ENCODE results near the gene MAN2C1. TPM values are rescaled to one million over a fixed set of nuclear protein-coding genes. Genes with fewer than 3 reads are reported as not detected.
A peak's percentile ranks its signal among the peaks of the same experiment; 100 is the strongest.
"Not testable (repeated sequence)": the region's sequence is repeated elsewhere in the genome, so short reads cannot be mapped to it uniquely, and the experiment has no call there.

MAN2C1 gene
- total and polyA plus RNA-seq, 5 experiments from 2014 or later, result 20.4 to 370 (median 29.8) TPM

- ATAC-seq, POLR2A ChIA-PET: not testable (repeated sequence)
Measured at GRCh38 chr15:75319231-75319897, 49.0 kb downstream of the MAN2C1 start.

GRCh38 chr15:75314552-75315290, 53.7 kb downstream of the MAN2C1 start:
- Mint-ChIP-seq H3K27ac (peak overlapping the region in 1 of 10 donors; percentile 84), H3K9me3 (no peaks in the 10 kb centered on the region), H3K27me3 (peaks cover 0 to 10% (median 0%) of the 10 kb centered on the region in 5 donors), H3K4me1 (peaks cover 0 to 8% (median 2%) of the 10 kb centered on the region in 4 donors), H3K4me3 (no peak overlapping the region), H3K36me3 (no peaks in the 10 kb centered on the region)
- no peak for ATAC-seq
- DNase-seq, result no peak
- POLR2A ChIA-PET, result no interaction called here

More at GRCh38 chr15:75319231-75319897, 49.0 kb downstream of the MAN2C1 start:
- not testable (repeated sequence) for H3K36me3 Mint-ChIP-seq, H3K27me3 Mint-ChIP-seq, H3K9me3 Mint-ChIP-seq, H3K4me3 Mint-ChIP-seq, H3K4me1 Mint-ChIP-seq, DNase-seq, H3K27ac Mint-ChIP-seq

GRCh38 chr15:75313116-75313845, 55.1 kb downstream of the MAN2C1 start:
- no peaks in the 10 kb centered on the region for H3K9me3 Mint-ChIP-seq
- H3K36me3 Mint-ChIP-seq, result no peaks in the 10 kb centered on the region
- peaks cover 0 to 8% (median under 1%) of the 10 kb centered on the region in 4 donors for H3K4me1 Mint-ChIP-seq
- POLR2A ChIA-PET, result no interaction called here
- H3K4me3 Mint-ChIP-seq, result no peak overlapping the region
- no peak for ATAC-seq
- DNase-seq, result no peak
- H3K27ac Mint-ChIP-seq, result no peak overlapping the region
- H3K27me3 Mint-ChIP-seq, result peaks cover 0 to 13% (median 6%) of the 10 kb centered on the region in 5 donors

GRCh38 chr15:75312548-75312947, 55.9 kb downstream of the MAN2C1 start:
- H3K27ac Mint-ChIP-seq, ATAC-seq, DNase-seq, H3K36me3 Mint-ChIP-seq, H3K4me3 Mint-ChIP-seq, H3K4me1 Mint-ChIP-seq, H3K9me3 Mint-ChIP-seq, POLR2A ChIA-PET: not testable (repeated sequence)
- H3K27me3 Mint-ChIP-seq, result peaks cover 0 to 17% (median 9%) of the 10 kb centered on the region in 5 donors

- H3K9me3 Mint-ChIP-seq, result no peaks in the 10 kb centered on the region
- peak overlapping the region in 1 of 10 donors; percentile 34 for H3K27ac Mint-ChIP-seq
- POLR2A ChIA-PET, result no interaction called here
- peaks cover 0 to 8% (median 4%) of the 10 kb centered on the region in 4 donors for H3K4me1 Mint-ChIP-seq
- no peaks in the 10 kb centered on the region for H3K36me3 Mint-ChIP-seq
- ATAC-seq (no peak), DNase-seq (no peak)
- no peak overlapping the region for H3K4me3 Mint-ChIP-seq
- H3K27me3 Mint-ChIP-seq, result peaks cover 9 to 38% (median 24%) of the 10 kb centered on the region in 5 donors
Measured at GRCh38 chr15:75309711-75310110, 58.7 kb downstream of the MAN2C1 start.

GRCh38 chr15:75307778-75308390, 60.5 kb downstream of the MAN2C1 start:
- no peak overlapping the region for H3K27ac Mint-ChIP-seq
- no peak overlapping the region for H3K4me3 Mint-ChIP-seq
- peak in 1 of 10 donors; percentile 7 for DNase-seq
- POLR2A ChIA-PET, result no interaction called here
- H3K27me3 Mint-ChIP-seq, result peaks cover 10 to 49% (median 34%) of the 10 kb centered on the region in 5 donors
- H3K9me3 Mint-ChIP-seq, result no peaks in the 10 kb centered on the region
- H3K4me1 Mint-ChIP-seq, result peaks cover 0 to 6% (median 3%) of the 10 kb centered on the region in 4 donors
- H3K36me3 Mint-ChIP-seq, result no peaks in the 10 kb centered on the region
- ATAC-seq, result peak in 1 of 2 donors; percentile 30

GRCh38 chr15:75306188-75306587, 62.2 kb downstream of the MAN2C1 start:
- no peak for ATAC-seq
- Mint-ChIP-seq H3K27me3 (peaks cover 10 to 49% (median 34%) of the 10 kb centered on the region in 5 donors), H3K4me3 (no peak overlapping the region)

More at GRCh38 chr15:75306188-75306587, 62.2 kb downstream of the MAN2C1 start:
- Mint-ChIP-seq H3K36me3 (no peaks in the 10 kb centered on the region), H3K9me3 (no peaks in the 10 kb centered on the region), H3K4me1 (peaks cover 0 to 4% (median under 1%) of the 10 kb centered on the region in 4 donors), H3K27ac (no peak overlapping the region)
- POLR2A ChIA-PET, result no interaction called here
- DNase-seq, result no peak

Small RNA genes within 50 kb of the gene (microRNA-seq; reads per million reads assigned to microRNA genes)
- gene MIR631 (ENCODE audit: borderline microRNAs expressed), result not detected

Other genes starting within 250 kb of the MAN2C1 start
- 10 to 100 TPM; 20.7 to 27.6 TPM for gene C15orf39, start 166.7 kb downstream of the MAN2C1 start, total RNA-seq
- 1 to 10 TPM; 1.0 to 4.5 (median 2.3) TPM for gene C15orf39, start 166.7 kb downstream of the MAN2C1 start, polyA plus RNA-seq
- not detected for gene GOLGA6C, start 110.3 kb downstream of the MAN2C1 start, total RNA-seq
- gene GOLGA6C, start 110.3 kb downstream of the MAN2C1 start, polyA plus RNA-seq, result not detected
- under 1 TPM; 0.16 to 0.19 TPM for gene GOLGA6D, start 85.8 kb downstream of the MAN2C1 start, total RNA-seq
- under 1 TPM in 1 of 3 donors, not detected in 2; 0.06 TPM for gene GOLGA6D, start 85.8 kb downstream of the MAN2C1 start, polyA plus RNA-seq
- gene COMMD4, start 32.5 kb downstream of the MAN2C1 start, total RNA-seq, result 10 to 100 TPM; 22.0 to 24.0 TPM
- 10 to 100 TPM; 27.2 to 42.5 (median 40.8) TPM for gene COMMD4, start 32.5 kb downstream of the MAN2C1 start, polyA plus RNA-seq
- 1 to 10 TPM; 6.1 to 9.2 TPM for gene NEIL1, start 21.6 kb downstream of the MAN2C1 start, total RNA-seq
- gene NEIL1, start 21.6 kb downstream of the MAN2C1 start, polyA plus RNA-seq, result 1 to 10 TPM; 2.1 to 3.5 (median 2.2) TPM
- 100 to 1,000 TPM; 130 to 137 TPM for gene SIN3A, start 83.1 kb upstream of the MAN2C1 start, total RNA-seq
- 10 to 100 TPM; 12.4 to 17.0 (median 12.7) TPM for gene SIN3A, start 83.1 kb upstream of the MAN2C1 start, polyA plus RNA-seq
- 10 to 100 TPM; 10.1 to 14.0 TPM for gene PTPN9, start 210.7 kb upstream of the MAN2C1 start, total RNA-seq
- 10 to 100 TPM; 12.9 to 19.6 (median 18.2) TPM for gene PTPN9, start 210.7 kb upstream of the MAN2C1 start, polyA plus RNA-seq